Activated T-helper 1 cell treated with anti-CD3 and anti-CD28 coated beads, Interleukin-2, amount 50 U/mL, for 16 hours (primary cell): Measurements from ENCODE around the gene ESPNL.
"Not testable (repeated sequence)": the region's sequence is repeated elsewhere in the genome, so short reads cannot be mapped to it uniquely, and the experiment has no call there.

ENCODE experiments used
- DNase-seq, 2 donors: peaks; one replicate each; pipeline ENCODE4 v3.0.0-alpha.2; 2020; ENCODE audit warnings: low read depth in 1 of 2, low spot score in 1 of 2

The ESPNL gene

DNA sequence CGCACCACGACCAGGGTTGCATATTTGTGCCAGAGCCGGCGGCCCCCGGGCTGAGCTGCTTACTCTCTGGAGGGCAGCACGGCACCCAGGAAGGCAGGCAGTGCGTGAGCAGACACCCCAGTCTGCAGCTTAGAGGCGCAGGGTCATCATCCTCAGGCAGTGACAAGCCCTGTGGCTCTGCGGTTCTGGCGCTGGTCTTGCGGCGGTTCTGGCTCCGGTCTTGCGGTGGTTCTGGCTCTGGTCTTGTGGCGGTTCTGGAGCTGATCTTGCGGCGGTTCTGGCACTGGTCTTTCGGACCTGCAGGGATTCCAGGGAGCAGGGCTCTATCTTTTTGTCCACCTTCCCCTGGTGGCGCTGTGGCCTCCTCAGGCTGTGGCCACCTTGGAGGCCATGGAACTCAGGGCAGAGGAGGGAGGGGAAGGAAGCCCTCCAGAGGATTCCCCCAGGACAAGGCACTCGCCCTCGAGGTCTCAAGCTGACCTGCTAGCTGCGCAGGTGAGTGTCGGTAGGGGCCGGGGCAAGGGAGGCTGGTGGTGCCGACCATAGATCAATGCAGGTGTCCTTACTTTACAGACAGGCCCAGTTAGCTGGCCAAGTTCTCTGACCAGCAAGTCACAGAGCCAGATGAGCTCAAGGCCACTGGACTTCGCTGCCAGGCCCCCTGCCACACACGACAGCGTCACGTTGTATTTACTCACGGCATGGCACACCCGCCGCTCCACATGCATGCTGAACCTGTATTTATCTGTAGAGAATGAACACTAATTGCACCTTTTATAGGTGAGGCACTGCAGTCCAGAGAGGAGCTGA, 14.9 kb downstream of the ESPNL start:
- DNase-seq: no peak

- DNase-seq: not testable (repeated sequence)
Observed at GRCh38 chr2:238115709-238116108, 15.6 kb downstream of the ESPNL start.

DNA sequence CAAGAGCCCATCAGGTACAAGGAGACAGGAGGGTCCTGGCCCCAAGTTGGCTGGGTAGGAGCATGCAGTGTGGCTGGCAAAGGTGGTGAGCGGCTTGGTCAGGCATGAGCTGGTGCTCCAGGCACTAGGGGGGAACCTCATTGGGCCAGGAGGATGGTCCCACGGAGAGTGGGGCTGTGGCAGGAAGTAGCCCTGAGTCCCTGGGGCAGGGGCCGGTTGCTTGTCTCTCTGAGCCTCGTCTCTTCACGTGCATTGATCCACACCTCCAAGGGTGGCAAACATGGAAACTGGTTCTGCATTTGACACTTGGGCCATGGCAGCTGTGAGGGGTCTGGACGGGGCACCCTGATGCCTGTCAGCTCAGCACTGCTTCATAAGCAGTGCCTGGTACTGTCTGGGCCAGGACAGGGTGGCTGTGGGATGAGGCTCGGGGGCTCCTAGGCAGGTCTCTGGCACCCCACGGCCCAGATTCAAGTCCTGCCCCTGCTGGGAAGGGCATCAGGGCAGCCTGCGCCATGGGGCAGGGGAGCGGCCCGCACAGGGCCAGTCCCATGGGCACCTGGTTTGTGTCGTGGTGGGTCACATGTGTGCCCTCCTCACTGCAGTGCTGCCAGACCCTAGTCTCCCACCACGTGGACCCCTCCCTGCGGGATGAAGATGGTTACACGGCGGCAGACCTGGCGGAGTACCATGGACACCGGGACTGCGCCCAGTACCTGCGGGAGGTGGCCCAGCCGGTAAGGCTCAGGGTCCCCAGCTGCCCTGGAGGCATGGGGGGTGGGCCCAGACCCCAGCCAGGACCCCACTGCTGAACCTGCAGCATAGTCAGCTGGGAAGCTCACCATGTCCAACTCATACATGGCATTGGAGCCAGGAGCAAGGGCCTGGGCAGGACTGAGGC, 16.4 kb downstream of the ESPNL start:
- no peak for DNase-seq

DNA sequence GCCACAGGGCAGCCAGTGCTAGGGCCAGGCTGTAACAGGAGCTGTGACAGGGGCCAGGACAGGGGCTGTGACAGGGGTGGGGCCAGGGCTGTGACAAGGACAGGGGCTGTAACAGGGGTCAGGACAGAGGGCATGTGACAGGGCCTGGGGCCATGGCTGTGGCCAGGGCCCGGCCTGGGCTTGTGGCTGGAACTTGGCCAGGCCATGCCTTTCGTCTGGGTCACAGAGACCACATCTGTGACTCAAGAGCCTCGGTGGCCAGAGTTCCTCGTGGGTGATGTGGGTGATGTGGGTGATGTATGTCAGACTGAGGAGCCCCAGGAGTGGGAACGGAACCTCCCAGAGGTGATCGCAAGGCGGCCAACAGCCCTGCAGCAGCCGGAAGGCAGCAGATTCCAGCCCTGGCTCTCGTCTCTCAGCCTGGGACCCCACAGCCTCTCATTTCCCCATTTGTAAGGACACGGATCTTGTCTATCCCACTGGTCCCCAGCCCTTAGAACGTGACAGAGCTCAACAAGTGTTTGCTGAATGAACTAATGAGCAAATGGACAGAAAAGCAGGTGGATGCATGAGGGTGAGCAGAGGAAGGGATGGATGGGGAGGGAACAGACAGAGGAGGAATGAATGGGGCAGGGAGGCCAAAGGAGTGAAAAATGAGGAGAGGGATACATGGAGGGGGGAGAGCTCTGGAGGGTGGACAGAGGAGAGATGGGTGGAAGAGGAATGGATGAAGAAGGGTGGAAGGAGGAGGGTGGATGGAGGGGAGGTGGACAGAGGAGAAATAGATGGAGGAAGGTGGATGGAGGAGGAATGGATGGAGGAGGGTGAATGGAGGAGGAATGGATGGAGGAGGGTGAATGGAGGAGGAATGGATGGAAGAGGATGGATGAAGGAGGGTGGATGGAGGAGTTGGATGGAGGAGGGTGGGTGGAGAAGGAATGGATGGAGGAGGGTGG, 17.3 kb downstream of the ESPNL start:
- no peak for DNase-seq

DNA sequence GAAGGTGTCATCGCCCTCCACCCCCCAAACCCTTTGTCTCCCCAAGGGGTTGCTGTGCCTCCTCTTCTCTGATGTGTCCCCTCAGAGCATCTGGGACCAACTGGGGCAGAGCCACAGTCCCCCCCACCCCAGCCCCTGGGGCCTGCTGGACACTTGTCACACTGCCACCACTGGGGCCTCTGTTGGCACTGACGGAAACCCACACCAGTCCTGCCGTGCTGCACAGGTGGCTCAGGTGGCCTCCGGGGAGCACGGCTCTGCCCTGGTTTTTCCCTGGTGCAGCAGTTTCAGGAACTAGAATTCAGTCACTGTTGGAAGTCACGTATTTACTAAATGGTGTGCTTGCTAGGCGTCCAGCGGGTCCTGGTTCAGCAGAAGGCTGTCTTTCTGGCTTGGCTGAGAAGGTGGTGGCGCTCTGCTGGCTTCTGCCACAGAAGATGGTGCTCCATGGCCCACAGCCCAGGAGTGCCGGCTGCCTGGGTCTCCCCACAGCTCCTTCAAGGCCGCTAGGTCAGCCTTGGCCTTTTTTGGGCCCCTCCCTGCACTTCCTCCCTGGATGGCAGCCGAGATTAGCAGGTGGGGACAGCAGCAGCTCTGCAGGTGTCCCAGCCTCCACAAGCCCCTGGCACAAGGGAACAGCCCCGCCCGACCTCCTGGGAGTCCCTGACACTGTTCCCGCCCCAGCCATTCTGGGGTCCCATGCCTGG, 19.8 kb downstream of the ESPNL start:
- DNase-seq: no peak

DNA sequence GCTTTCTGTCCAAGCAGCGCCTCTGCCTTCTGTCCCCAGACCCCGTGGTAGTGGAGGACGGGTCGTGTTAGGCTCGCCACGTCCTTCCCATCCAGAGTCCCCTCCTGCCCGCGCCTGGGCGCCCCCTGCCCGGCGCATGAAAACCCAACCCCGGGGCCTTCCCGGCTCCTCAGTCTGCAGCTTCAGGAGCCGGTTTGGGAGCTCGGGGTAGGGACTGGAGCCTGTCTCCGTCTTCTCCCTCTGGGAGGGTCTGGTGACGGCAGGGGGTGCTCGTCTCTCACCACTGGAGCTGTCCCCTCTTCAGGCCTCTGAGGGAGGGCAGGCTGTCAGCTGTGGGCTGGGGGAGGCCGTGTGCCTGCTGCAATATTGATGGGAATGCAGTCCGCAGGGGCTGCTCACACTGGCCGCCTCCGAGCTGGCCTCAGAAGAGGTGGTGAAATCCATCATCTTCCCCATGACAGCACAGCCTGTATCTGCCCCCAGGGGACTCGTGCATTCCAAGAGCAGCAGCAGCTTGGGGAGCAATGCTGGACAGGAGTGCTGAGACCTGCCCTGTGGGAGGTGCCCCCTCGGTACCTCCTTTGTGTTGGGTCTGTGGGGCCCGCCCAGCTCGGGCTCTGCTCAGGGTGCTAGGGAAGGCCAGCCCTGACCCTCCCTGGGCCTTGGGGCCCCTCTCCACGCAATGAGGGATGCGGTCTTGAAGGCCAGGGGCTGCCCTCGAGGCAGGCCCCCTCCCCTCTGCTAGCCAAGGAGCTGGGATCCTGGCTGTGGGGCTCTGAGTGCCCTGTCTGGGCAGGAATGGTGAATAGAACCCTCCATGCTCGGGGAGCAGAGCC, 20.5 kb downstream of the ESPNL start:
- no peak for DNase-seq

DNA sequence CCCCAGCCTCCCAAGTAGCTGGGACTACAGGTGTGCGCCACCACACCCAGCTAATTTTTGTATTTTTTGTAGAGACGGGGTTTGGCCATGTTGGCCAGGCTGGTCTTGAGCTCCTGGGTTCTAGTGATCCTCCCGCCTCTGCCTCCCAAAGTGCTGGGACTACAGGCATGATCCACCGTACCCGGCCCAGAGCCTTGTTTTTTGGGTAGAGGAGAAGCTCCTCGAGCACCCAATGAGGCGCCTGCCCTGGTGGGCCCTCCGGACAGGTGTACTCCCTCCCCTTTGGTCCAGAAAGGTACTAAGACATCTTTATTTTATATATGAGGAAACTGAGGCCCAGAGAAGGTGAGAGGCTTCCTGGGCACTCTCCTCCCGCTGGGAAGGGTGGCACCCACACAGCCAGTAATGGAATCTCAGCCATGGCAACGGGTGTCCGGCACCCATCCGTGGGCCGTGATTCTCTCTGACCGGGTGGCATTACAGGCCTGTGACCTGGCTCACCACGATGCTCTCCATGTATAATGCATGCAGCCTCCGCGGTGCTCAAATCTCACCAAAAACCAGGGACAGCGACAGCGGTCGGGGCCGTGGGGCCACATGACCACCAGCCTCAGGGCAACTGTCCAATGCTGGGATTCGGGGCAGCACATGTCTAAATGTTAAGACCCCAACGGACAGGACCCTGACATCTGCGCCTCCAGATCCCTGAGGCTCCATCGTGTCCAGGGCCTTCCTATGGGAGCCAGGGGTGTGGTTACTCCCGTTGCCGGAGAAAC, 21.6 kb downstream of the ESPNL start:
- DNase-seq: no peak

- DNase-seq: no peak
Observed at GRCh38 chr2:238122287-238123217, 22.4 kb downstream of the ESPNL start.

DNA sequence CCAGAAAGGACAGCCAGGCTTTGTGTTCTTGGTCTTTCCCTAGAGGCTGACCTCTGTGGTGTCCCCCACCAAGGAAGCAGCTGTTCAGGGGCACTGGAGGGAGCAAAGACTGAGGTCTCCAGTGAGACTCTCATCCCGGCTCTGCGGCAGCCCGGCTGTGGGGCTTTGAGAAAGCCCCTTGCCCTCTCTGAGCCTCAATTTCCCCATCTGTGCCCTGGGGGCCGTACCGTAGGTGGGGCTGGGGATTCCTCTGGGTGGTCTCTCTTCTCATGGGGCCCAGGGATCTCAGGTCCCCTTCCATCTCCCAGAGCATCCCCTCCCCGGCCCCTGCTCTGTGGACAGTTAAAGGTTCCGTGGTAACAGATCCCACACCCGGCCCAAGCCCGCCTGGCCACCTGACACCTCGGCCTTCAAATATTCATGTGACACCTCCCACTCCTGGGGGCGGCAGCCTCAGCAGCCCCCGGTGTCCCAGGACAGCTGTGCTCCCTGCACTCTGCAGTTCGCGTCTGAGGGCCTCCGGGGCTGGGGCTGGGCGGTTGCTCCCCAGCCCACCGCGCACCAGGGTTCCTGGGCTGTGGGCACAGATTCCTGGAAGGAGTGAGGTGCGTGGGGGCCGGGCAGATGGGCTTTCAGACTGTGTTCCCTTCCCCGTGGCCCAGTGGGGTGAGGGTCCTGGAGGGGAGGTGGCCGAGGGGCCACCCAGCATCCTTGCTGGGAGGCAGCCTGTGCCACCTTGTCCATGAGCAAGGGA, 23.3 kb downstream of the ESPNL start:
- DNase-seq: no peak

DNA sequence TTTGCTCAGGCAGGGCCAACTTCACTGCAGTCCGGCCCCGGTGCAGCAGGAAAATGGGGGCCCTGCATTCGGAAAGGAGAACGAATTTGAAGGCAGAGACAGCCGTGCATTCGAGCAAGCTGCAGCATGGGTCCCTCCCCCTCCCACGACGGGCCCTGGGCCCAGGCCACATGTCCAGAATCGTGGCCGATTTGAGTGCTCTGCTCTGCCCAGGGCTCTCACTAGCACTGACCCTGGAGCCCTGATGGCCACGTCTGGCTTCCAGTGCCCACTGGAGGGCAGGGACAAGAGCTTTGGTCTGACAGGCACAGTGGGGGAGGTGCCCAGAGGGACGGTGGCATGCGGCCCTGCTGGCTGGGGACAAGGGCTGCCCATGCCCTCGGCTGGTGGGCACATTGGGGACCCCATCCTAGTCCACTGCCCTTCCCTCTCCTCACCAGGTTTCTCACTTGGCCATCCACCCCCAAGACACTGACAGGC, 23.9 kb downstream of the ESPNL start:
- DNase-seq: no peak

- DNase-seq: no peak
Observed at GRCh38 chr2:238124488-238125126, 24.5 kb downstream of the ESPNL start.

GRCh38 chr2:238125127-238125885, 25.2 kb downstream of the ESPNL start:
- DNase-seq: no peak

DNA sequence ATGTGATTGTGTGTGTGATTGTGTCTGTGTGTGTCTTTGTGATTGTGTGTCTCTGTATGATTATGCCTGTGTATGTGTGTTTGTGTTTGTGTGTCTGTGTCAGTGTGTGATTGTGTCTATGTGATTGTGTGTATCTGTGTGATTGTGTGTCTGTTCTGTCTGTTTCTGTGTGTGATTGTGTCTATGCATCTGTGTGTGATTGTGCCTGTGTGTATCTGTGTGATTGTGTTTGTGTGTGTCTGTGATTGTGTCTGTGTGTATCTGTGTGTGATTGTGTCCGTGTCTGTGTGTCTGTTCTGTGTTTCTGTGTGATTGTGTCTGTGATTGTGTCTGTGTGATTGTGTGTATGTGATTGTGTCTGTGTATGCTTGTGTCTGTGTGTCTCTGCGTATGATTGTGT, 26.2 kb downstream of the ESPNL start:
- no peak for DNase-seq

- DNase-seq: no peak
Observed at GRCh38 chr2:238126775-238127164, 26.6 kb downstream of the ESPNL start.

GRCh38 chr2:238127165-238128060, 27.3 kb downstream of the ESPNL start:
- DNase-seq: no peak
